Activated naive CD8-positive, alpha-beta T cell treated with anti-CD3 and anti-CD28 coated beads, Interleukin-2, amount 50 U/mL, for 24 hours (primary cell): Measurements from ENCODE around the gene LRRC36.
A peak's percentile ranks its signal among the peaks of the same experiment; 100 is the strongest.

Experiments
- ATAC-seq: fragments of 150-1000 bp; cut with Tn5 transposase; one replicate; pipeline ENCODE4 v1.10.0; 2021
- DNase-seq: peaks from one replicate; pipeline ENCODE4 v3.0.0; 2021
- H3K27ac Mint-ChIP-seq: one replicate; pipeline ENCODE4 v1.8.0; 2021; ENCODE audit warnings: mild to moderate bottlenecking, mixed read lengths
- H3K27me3 Mint-ChIP-seq: one replicate; pipeline ENCODE4 v1.8.0; 2021; ENCODE audit warnings: mixed read lengths
- H3K36me3 Mint-ChIP-seq: one replicate; pipeline ENCODE4 v1.8.0; 2021; ENCODE audit warnings: low read depth, mixed read lengths
- H3K4me1 Mint-ChIP-seq: one replicate; pipeline ENCODE4 v1.8.0; 2021; ENCODE audit warnings: mixed read lengths
- H3K4me3 Mint-ChIP-seq: one replicate; pipeline ENCODE4 v1.8.0; 2021; ENCODE audit warnings: mild to moderate bottlenecking, moderate library complexity, mixed read lengths
- H3K9me3 Mint-ChIP-seq: one replicate; pipeline ENCODE4 v1.8.0; 2021; ENCODE audit warnings: mixed read lengths

LRRC36 gene

DNA sequence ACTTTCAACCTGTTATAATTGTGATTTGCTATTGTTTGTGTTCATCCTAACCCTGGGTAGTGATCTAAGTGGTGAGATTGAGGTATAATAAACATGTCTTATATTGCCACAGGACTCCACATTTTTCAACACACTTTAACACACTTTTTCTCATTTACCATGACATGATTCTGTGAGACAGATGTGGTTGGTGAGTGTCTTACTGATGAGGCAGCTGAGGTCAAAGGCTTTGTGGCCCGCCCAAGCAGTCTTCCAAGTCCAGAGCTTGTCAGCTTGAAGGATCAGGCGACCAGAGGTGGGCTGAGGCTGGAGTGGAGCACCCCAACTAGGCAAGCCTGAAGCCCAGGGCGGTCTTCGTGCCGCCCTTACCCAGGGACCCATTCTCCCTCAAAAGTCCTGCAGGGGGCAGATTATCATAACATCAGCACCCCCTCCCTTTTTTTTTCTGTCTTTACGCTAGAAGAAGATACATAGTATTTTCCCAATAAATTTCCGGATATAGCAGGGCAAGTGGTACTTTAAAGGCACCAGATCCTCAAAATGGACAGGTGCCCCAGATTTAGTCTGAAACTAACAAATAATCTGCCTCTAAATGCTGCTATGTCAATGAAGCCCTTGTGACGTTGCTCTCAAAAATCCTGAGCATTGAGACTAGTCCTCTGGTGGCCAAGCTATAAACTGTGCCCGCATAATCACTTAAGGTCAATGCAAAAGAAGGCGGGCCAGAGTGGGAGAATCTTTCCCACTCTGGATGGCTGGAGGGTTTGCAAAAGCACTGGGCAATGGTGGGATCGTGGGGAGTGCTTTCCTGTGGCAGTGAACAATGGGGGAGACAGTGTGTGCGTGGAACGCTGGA, 21.2 kb upstream of the LRRC36 start:
- H3K4me3 Mint-ChIP-seq = no peak overlapping the region
- peaks cover 2% of the 10 kb centered on the region for H3K36me3 Mint-ChIP-seq
- DNase-seq (no peak), ATAC-seq (no peak)
- peaks cover 17% of the 10 kb centered on the region for H3K4me1 Mint-ChIP-seq
- H3K27me3 Mint-ChIP-seq = peaks cover 5% of the 10 kb centered on the region
- no peak overlapping the region for H3K27ac Mint-ChIP-seq
- H3K9me3 Mint-ChIP-seq = no peaks in the 10 kb centered on the region

GRCh38 chr16:67310561-67310960, 16.1 kb upstream of the LRRC36 start:
- H3K36me3 Mint-ChIP-seq = peaks cover 2% of the 10 kb centered on the region
- H3K9me3 Mint-ChIP-seq = no peaks in the 10 kb centered on the region
- H3K4me3 Mint-ChIP-seq = no peak overlapping the region
- ATAC-seq (no peak), DNase-seq (no peak)
- H3K27ac Mint-ChIP-seq = peak overlapping the region; percentile 95
- H3K4me1 Mint-ChIP-seq = peaks cover 44% of the 10 kb centered on the region
- H3K27me3 Mint-ChIP-seq = peaks cover 3% of the 10 kb centered on the region

- ATAC-seq (peak; percentile 98), DNase-seq (peak; percentile 82)
- H3K36me3 Mint-ChIP-seq = peaks cover 2% of the 10 kb centered on the region
- H3K4me1 Mint-ChIP-seq = peaks cover 44% of the 10 kb centered on the region
- peaks cover 7% of the 10 kb centered on the region for H3K27me3 Mint-ChIP-seq
- no peaks in the 10 kb centered on the region for H3K9me3 Mint-ChIP-seq
- H3K27ac Mint-ChIP-seq = peak overlapping the region; percentile 95
- peak overlapping the region; percentile 32 for H3K4me3 Mint-ChIP-seq
Observed at GRCh38 chr16:67311607-67312488, 14.8 kb upstream of the LRRC36 start.

DNA sequence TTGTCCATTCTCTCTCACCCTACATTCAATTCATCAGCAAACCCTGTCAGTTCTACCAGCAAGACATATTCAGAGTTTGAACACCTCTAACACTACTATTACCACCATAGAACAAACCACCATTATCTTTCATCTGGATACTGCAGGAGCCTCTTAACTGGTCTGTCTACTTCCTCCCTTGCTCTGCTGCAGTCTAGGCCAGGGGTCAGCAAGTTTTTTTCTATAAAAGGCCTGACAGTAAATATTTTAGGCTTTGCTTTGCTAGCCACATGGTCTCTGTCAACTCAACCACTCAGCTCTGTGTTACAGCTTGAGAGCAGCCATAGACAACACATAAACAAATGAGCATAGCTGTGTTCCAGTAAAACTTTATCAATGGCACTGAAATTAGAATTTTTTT, 13.9 kb upstream of the LRRC36 start:
- no peaks in the 10 kb centered on the region for H3K9me3 Mint-ChIP-seq
- peaks cover 2% of the 10 kb centered on the region for H3K36me3 Mint-ChIP-seq
- H3K27me3 Mint-ChIP-seq = peaks cover 7% of the 10 kb centered on the region
- H3K27ac Mint-ChIP-seq = peak overlapping the region; percentile 95
- ATAC-seq (no peak), DNase-seq (no peak)
- H3K4me1 Mint-ChIP-seq = peaks cover 44% of the 10 kb centered on the region
- peak overlapping the region; percentile 7 for H3K4me3 Mint-ChIP-seq

GRCh38 chr16:67317853-67318252, 8.8 kb upstream of the LRRC36 start:
- H3K27me3 Mint-ChIP-seq = peaks cover 27% of the 10 kb centered on the region
- H3K36me3 Mint-ChIP-seq = no peaks in the 10 kb centered on the region
- H3K9me3 Mint-ChIP-seq = no peaks in the 10 kb centered on the region
- H3K27ac Mint-ChIP-seq = no peak overlapping the region
- ATAC-seq (no peak), DNase-seq (no peak)
- H3K4me3 Mint-ChIP-seq = no peak overlapping the region
- H3K4me1 Mint-ChIP-seq = peaks cover 6% of the 10 kb centered on the region

- DNase-seq (no peak), ATAC-seq (no peak)
- no peaks in the 10 kb centered on the region for H3K36me3 Mint-ChIP-seq
- peaks cover 17% of the 10 kb centered on the region for H3K4me1 Mint-ChIP-seq
- H3K27me3 Mint-ChIP-seq = peaks cover 41% of the 10 kb centered on the region
- peak overlapping the region; percentile 58 for H3K27ac Mint-ChIP-seq
- H3K9me3 Mint-ChIP-seq = no peaks in the 10 kb centered on the region
- peak overlapping the region; percentile 83 for H3K4me3 Mint-ChIP-seq
Observed at GRCh38 chr16:67326115-67326471, 522 bp upstream of the LRRC36 start.

GRCh38 chr16:67327743-67328142, 1.1 kb downstream of the LRRC36 start:
- no peaks in the 10 kb centered on the region for H3K9me3 Mint-ChIP-seq
- no peak overlapping the region for H3K27ac Mint-ChIP-seq
- DNase-seq (no peak), ATAC-seq (no peak)
- H3K36me3 Mint-ChIP-seq = no peaks in the 10 kb centered on the region
- H3K27me3 Mint-ChIP-seq = peaks cover 29% of the 10 kb centered on the region
- peaks cover 17% of the 10 kb centered on the region for H3K4me1 Mint-ChIP-seq
- H3K4me3 Mint-ChIP-seq = no peak overlapping the region

DNA sequence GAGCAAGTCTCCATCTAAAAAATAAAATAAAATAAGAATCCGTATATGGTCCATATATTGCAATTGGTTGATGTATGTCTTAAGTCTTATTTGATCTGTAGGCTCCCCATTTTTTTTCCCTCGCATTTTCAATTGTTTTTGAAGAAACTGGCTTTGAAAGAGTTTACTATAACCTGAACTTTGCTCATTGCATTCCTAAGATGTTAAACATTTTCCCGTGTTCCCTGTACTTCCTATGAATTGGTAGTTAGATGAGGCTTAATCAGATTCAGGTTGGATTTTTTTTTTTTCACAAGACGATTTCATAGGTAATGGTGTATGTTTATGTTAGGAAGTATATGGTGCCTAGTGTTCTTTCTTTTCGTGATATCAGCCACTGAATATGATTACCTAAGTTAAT, 3.3 kb downstream of the LRRC36 start:
- Mint-ChIP-seq H3K4me1 (peaks cover 17% of the 10 kb centered on the region), H3K4me3 (no peak overlapping the region), H3K27ac (no peak overlapping the region), H3K27me3 (peaks cover 10% of the 10 kb centered on the region), H3K9me3 (peaks cover 5% of the 10 kb centered on the region), H3K36me3 (no peaks in the 10 kb centered on the region)
- DNase-seq (no peak), ATAC-seq (no peak)

DNA sequence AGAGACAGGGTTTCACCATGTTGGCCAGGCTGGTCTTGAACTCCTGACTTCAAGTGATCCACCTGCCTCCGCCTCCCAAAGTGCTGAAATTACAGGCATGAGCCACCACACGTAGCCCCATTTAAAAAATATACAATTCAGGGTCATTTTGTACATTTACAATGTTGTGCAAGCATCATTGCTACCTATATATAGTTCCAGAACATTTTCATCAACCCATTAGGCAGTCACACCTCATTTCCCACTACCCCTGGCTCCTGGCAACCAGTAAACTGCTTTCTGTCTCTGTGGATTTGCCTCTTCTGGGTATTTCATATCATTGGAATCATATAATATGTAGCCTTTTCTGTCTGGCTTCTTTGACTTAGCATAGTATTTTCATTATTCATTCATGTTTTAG, 6.7 kb downstream of the LRRC36 start:
- Mint-ChIP-seq H3K27ac (no peak overlapping the region), H3K27me3 (peaks cover 3% of the 10 kb centered on the region), H3K4me3 (no peak overlapping the region), H3K36me3 (no peaks in the 10 kb centered on the region), H3K4me1 (no peaks in the 10 kb centered on the region), H3K9me3 (peaks cover 15% of the 10 kb centered on the region)
- ATAC-seq (no peak), DNase-seq (no peak)

DNA sequence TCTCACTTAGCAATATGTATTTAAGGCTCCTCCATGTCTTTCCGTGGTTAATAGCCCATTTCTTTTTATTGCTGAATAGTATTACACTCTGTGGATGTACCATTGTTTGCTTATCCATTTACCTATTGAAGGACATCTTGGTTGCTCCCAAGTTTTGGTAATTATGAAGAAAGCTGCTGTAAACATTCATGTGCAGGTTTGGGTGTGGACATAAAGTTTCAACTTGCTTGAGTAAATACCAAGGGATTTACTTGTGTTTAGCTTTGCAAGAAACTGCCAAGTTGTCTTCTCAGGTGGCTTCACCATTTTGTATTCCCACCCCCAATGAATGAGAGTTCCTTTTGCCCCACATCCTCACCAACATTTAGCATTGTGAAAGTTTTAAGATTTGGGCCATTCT, 9.5 kb downstream of the LRRC36 start:
- H3K4me3 Mint-ChIP-seq = no peak overlapping the region
- H3K9me3 Mint-ChIP-seq = peaks cover 15% of the 10 kb centered on the region
- no peak overlapping the region for H3K27ac Mint-ChIP-seq
- ATAC-seq (no peak), DNase-seq (no peak)
- H3K27me3 Mint-ChIP-seq = peaks cover 7% of the 10 kb centered on the region
- H3K36me3 Mint-ChIP-seq = no peaks in the 10 kb centered on the region
- no peaks in the 10 kb centered on the region for H3K4me1 Mint-ChIP-seq

DNA sequence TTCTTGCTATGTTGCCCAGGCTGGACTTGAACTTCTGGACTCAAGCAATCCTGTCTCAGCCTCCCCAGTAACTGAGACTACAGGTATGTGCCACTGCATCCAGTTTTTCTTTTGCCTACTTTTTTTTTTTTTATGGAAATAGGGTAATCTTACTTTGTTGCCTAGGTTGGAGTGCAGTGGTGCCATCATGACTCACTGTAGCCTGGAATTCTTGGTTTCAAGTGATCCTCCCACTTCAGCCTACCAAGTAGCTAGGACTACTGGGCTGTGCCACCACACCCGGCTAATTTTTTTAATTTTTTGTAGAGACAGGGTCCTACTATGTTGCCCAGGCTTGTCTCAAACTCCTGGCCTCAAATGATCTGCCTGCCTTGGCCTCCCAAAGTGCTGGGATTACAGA, 10.0 kb downstream of the LRRC36 start:
- Mint-ChIP-seq H3K4me3 (no peak overlapping the region), H3K4me1 (no peaks in the 10 kb centered on the region), H3K9me3 (peaks cover 15% of the 10 kb centered on the region), H3K27ac (no peak overlapping the region), H3K36me3 (no peaks in the 10 kb centered on the region), H3K27me3 (peaks cover 7% of the 10 kb centered on the region)
- DNase-seq (no peak), ATAC-seq (no peak)

DNA sequence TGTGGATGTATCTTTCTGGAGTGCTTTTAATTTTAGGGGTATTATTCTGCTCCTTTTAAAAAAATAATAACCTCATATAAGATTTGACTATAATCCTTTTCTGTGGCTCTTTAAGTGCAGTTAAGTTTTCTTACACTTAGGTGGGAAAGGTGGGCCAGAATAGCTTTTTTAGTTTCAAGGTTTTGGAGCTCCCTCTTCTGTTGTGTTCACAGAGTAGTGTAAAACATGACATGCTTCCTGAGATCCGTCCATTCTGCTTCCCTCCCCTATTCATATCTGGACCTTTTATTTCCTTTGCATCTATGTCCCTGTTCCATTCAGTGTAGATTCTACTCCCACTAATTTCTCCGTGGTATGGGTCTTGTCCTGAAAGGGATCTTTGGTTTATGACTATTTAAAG, 12.8 kb downstream of the LRRC36 start:
- Mint-ChIP-seq H3K9me3 (peaks cover 14% of the 10 kb centered on the region), H3K27me3 (peaks cover 11% of the 10 kb centered on the region), H3K4me3 (no peak overlapping the region), H3K27ac (no peak overlapping the region), H3K4me1 (no peaks in the 10 kb centered on the region), H3K36me3 (no peaks in the 10 kb centered on the region)
- ATAC-seq = no peak
- no peak for DNase-seq

DNA sequence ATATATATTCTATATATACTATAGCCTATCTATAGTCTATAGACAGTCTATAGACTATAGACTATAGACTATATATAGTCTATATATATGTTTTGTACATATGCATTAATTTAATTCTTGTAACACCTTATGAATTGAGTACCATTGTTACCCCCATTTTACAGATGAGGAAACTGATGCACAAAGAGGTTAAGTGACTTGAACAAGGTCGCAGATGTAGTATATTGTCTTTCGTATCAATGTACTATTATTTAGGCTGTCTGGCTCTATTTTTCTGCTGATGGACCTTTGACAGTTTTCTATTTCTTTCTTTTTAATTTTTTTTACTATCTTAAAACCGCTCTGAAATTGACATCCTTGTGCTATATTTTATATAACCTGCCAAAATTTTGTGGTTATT, 14.6 kb downstream of the LRRC36 start:
- Mint-ChIP-seq H3K27ac (no peak overlapping the region), H3K4me3 (no peak overlapping the region), H3K4me1 (no peaks in the 10 kb centered on the region), H3K9me3 (no peaks in the 10 kb centered on the region), H3K27me3 (peaks cover 11% of the 10 kb centered on the region), H3K36me3 (no peaks in the 10 kb centered on the region)
- no peak for DNase-seq
- no peak for ATAC-seq

DNA sequence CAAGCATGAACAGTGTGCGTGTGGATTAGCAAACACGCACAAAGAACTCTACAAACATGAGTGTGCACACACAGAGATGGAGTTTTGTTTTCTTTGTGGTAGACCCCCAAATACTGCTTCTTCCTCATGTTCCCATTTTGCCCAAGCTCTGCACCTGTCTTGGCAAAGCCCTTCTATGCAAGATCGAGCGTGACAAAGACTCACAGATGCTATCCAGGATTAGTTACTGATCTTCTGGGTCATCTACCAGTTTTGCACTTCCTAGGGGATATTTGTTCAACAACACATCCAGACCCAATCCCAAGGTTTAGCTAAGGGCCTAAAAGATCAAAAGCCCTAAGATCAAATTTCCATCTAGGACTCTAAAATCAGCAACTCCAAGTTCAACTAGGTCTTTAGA, 16.0 kb downstream of the LRRC36 start:
- no peak overlapping the region for H3K4me3 Mint-ChIP-seq
- H3K36me3 Mint-ChIP-seq = no peaks in the 10 kb centered on the region
- no peak for DNase-seq
- H3K9me3 Mint-ChIP-seq = no peaks in the 10 kb centered on the region
- ATAC-seq = no peak
- no peaks in the 10 kb centered on the region for H3K4me1 Mint-ChIP-seq
- no peak overlapping the region for H3K27ac Mint-ChIP-seq
- peaks cover 11% of the 10 kb centered on the region for H3K27me3 Mint-ChIP-seq

- Mint-ChIP-seq H3K4me1 (no peaks in the 10 kb centered on the region), H3K4me3 (no peak overlapping the region), H3K36me3 (no peaks in the 10 kb centered on the region), H3K27me3 (peaks cover 6% of the 10 kb centered on the region), H3K9me3 (no peaks in the 10 kb centered on the region), H3K27ac (no peak overlapping the region)
- DNase-seq (no peak), ATAC-seq (no peak)
Observed at GRCh38 chr16:67345401-67345800, 18.8 kb downstream of the LRRC36 start.
